Tibial artery (tissue), 4 donors: Measurements from ENCODE around the gene MAPRE2.
A peak's percentile ranks its signal among the peaks of the same experiment; 100 is the strongest.

Experiments
- DNase-seq, 2 donors: peaks; one replicate each; pipeline ENCODE4 v3.0.0-alpha.2; 2019
- H3K27ac ChIP-seq, 2 donors: fragments of 200-600 bp; sonication (generic) in 1 of 2; 1 replicate in 1 of 2; 2 replicates in 1 of 2; pipeline ENCODE4 v1.5.1; 2018 to 2019; ENCODE audit warnings: mild to moderate bottlenecking in 1 of 2
- H3K27me3 ChIP-seq, 2 donors: fragments of 200-600 bp; sonication (generic) in 1 of 2; one replicate each; pipeline versions ENCODE4 v1.5.1 to v1.6.0; 2016 to 2019
- H3K36me3 ChIP-seq, 3 donors: fragments of 200-600 bp; sonication (generic) in 2 of 3; one replicate each; pipeline ENCODE4 v1.5.1; 2016 to 2019; ENCODE audit warnings: mild to moderate bottlenecking in 2 of 3
- H3K4me1 ChIP-seq, 4 donors: fragments of 200-600 bp; sonication (generic) in 2 of 4; 1 replicate in 3 of 4; 2 replicates in 1 of 4; pipeline ENCODE4 v1.5.1; 2016 to 2019
- H3K4me3 ChIP-seq, 2 donors: fragments of 200-600 bp; sonication (generic) in 1 of 2; 1 replicate in 1 of 2; 2 replicates in 1 of 2; pipeline ENCODE4 v1.5.1; 2018 to 2019; ENCODE audit warnings: mild to moderate bottlenecking in 2 of 2
- H3K9me3 ChIP-seq, 3 donors: fragments of 200-600 bp; sonication (generic) in 1 of 3; one replicate each; pipeline ENCODE4 v1.5.1; 2016 to 2019
- intact Hi-C: fragments of 100-400 bp; cut with DNase I; formaldehyde crosslinking; loops from one replicate; pipeline ENCODE4 v1.15.0; 2023; ENCODE audit warnings: low total_unique reads
- TF ChIP-seq, protein P1 (sequence below), 2 experiments: fragments of 200-600 bp in 1 of 2; fragments of 450-650 bp in 1 of 2; IDR thresholded peaks; one replicate each; pipeline ENCODE4 v1.5.1; 2017 to 2019; ENCODE audit warnings: antibody characterized with exemption in 2 of 2, mild to moderate bottlenecking in 1 of 2, moderate library complexity in 1 of 2

The MAPRE2 gene

DNA sequence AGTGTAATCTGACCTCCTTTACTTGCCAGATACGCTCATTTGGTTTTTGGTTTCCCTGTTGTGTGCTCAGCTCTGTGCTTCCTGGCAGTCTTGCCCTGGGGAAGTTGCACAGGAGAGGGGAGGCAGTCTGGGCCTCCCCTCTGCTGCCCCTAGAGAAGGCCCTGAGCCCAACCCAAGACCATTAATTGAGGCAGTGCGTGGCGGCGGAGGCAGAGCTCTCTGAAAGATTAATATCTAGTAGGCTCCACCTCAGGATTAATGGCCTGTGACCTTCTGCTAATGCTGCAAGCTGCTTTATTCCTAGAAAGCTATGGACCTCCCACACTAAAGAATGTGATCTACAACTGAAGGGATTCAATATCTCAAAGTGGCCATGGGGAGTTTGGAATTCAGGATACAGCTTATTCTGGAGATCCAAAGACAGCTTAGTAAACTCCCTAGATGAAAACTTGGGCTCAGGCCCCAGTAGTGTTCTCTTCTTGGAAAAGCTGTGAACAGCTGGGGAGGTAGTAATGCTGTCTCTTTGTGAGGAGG is 41.4 kb upstream of the MAPRE2 start:
- H3K4me1 ChIP-seq: peaks cover 0 to 21% (median 3%) of the 10 kb centered on the region in 4 donors
- no peaks in the 10 kb centered on the region for H3K36me3 ChIP-seq
- no peak for DNase-seq

DNA sequence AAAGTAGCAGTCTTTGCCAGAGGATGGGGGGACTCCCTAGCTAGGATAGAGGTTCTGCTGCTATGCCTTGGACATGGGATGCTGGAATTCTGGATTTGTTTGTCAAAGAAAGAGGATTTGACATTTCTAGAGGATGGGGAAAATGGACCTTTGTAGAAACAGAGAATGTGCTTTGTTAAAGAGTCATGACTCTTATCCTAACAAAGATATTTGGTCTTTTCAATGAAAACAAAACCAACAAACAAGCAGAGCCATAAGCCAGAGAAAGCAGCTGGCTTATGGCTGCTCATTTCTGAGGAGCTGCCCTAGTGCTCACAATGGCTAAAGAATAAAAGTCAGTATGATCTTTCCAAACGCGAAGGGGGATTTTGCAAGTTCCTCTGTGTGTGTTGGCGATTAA is 40.8 kb upstream of the MAPRE2 start:
- intact Hi-C loops: no loop called here
- H3K4me3 ChIP-seq: no peak overlapping the region
- H3K4me1 ChIP-seq: peaks cover 0 to 21% (median 3%) of the 10 kb centered on the region in 4 donors
- H3K9me3 ChIP-seq: no peaks in the 10 kb centered on the region
- no peak for DNase-seq
- H3K27ac ChIP-seq: no peak overlapping the region
- H3K36me3 ChIP-seq: no peaks in the 10 kb centered on the region
- no peaks in the 10 kb centered on the region for H3K27me3 ChIP-seq
- TF ChIP-seq, protein P1, sequence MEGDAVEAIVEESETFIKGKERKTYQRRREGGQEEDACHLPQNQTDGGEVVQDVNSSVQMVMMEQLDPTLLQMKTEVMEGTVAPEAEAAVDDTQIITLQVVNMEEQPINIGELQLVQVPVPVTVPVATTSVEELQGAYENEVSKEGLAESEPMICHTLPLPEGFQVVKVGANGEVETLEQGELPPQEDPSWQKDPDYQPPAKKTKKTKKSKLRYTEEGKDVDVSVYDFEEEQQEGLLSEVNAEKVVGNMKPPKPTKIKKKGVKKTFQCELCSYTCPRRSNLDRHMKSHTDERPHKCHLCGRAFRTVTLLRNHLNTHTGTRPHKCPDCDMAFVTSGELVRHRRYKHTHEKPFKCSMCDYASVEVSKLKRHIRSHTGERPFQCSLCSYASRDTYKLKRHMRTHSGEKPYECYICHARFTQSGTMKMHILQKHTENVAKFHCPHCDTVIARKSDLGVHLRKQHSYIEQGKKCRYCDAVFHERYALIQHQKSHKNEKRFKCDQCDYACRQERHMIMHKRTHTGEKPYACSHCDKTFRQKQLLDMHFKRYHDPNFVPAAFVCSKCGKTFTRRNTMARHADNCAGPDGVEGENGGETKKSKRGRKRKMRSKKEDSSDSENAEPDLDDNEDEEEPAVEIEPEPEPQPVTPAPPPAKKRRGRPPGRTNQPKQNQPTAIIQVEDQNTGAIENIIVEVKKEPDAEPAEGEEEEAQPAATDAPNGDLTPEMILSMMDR (IDR thresholded peaks at IDR 0.05): no peak

More for the DNA sequence above, 41.4 kb upstream of the MAPRE2 start:
- Histone ChIP-seq H3K4me3 (no peak overlapping the region), H3K27me3 (no peaks in the 10 kb centered on the region), H3K9me3 (no peaks in the 10 kb centered on the region), H3K27ac (no peak overlapping the region)
- TF ChIP-seq, protein P1 (IDR thresholded peaks at IDR 0.05): no peak
- intact Hi-C loops: no loop called here

DNA sequence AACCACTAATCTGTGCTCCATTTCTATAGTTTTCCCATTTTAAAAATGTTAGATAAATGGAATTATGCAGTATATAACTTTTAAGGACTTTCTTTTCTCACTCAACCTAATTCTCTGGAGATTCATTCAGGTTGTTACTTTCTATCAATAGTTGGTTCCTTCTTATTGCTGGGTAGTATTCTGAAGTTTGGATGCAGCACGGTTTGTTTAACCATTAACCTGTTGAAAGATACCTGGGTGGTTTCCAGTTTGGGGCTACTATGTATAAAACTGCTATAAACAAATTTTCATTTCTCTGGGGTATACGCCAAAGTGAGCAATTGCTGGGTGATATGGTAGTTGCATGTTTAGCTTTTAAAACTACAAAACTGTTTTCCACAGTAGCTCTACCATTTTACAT is 39.1 kb upstream of the MAPRE2 start:
- intact Hi-C loops: no loop called here
- Histone ChIP-seq H3K36me3 (no peaks in the 10 kb centered on the region), H3K27ac (no peak overlapping the region), H3K9me3 (no peaks in the 10 kb centered on the region), H3K27me3 (no peaks in the 10 kb centered on the region), H3K4me3 (no peak overlapping the region), H3K4me1 (peaks cover 0 to 21% (median 3%) of the 10 kb centered on the region in 4 donors)
- DNase-seq: no peak
- TF ChIP-seq, protein P1 (IDR thresholded peaks at IDR 0.05): no peak

DNA sequence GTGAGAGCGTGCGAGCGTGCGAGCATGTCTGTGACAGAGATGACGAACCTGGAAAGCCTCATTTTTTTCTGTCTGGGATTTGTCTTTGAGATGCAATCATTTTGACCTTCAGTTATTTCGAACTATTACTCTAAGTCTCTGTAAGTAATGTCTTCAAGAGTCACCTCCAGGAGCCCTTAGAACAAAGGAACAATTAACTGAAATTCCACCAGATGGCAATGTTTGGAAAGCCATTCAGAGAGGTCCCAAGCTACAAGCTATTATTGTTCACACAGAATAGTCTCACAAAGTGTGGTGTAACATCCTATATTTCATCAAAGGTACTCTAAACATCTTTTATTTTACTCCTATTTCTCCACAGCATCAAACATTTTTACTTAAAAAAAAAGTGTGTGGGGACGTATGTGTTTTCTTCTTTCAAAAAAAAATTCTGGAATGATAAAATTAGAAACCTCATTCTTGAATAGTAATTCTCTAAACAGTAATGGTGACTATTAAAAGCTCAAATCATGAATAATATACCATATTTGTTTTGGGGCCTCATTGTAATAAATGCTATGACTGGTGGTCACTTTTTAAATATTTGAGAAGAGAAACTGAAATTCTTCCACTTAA is 35.1 kb upstream of the MAPRE2 start:
- Histone ChIP-seq H3K27me3 (no peaks in the 10 kb centered on the region), H3K4me3 (no peak overlapping the region), H3K27ac (no peak overlapping the region), H3K36me3 (no peaks in the 10 kb centered on the region), H3K4me1 (no peaks in the 10 kb centered on the region), H3K9me3 (no peaks in the 10 kb centered on the region)
- intact Hi-C loops: loop anchor here (5.0 kb wide), 1 partner anchor 136 kb away; no protein-coding TSS in a partner anchor
- DNase-seq: no peak
- TF ChIP-seq, protein P1 (IDR thresholded peaks at IDR 0.05): peak; percentile 64 to 84

DNA sequence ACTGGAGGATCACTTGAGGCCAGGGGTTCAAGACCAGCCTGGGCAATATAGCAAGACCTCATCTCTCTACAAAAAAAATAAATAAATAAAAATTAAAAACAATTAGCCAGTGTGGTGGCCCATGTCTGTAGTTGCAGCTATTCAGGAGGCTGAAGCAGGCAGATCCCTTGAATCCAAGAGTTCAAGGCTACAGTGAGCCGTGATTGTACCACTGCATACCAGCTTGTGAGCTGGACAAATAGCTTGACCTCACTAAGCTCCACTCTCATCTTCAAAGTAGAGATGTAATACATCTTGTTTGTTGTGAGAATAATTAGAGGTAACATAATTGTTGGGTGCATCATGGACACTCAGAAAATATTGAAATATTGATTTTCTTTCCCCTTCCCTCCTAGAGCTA is 31.1 kb upstream of the MAPRE2 start:
- TF ChIP-seq, protein P1 (IDR thresholded peaks at IDR 0.05): no peak
- H3K9me3 ChIP-seq: no peaks in the 10 kb centered on the region
- H3K27me3 ChIP-seq: no peaks in the 10 kb centered on the region
- H3K4me1 ChIP-seq: no peaks in the 10 kb centered on the region
- H3K4me3 ChIP-seq: no peak overlapping the region
- intact Hi-C loops: no loop called here
- no peak overlapping the region for H3K27ac ChIP-seq
- DNase-seq: no peak
- H3K36me3 ChIP-seq: no peaks in the 10 kb centered on the region
